ENCODE results near the gene MRPS7. TPM values are rescaled to one million over a fixed set of nuclear protein-coding genes. Genes with fewer than 3 reads are reported as not detected.
A peak's percentile ranks its signal among the peaks of the same experiment; 100 is the strongest.
"Not testable (repeated sequence)": the region's sequence is repeated elsewhere in the genome, so short reads cannot be mapped to it uniquely, and the experiment has no call there.

MRPS7 gene
- total RNA-seq, 3 donors from 2014 or later = 37.0 to 46.5 (median 40.1) TPM

DNA sequence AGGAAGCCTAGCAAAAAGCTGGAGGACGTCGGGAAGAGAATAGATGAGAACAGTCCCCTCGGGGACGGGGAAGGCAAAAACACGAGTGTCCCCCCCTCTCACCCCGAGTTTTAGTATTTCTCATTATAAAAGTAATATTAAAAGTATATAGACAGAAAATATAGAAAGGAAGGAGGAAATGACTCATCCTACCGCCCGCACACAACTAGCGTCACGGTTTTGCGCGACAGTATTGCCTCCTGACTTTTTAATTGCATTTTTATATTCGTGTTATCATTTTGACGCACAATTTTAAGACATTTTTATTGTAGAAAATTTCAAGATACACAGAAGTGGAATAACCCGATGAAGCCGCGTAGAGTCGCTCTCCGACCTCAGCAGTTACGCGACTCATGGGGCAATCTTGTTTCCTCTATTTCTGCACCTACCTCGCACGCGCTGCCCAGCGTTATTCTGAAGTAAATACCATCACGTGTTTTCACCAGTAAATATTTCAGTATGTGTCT is 28.2 kb downstream of the MRPS7 start:
- peak overlapping the region; percentile 69 to 82 (median 71) for H3K4me3 ChIP-seq
- TF ChIP-seq CTCF (IDR thresholded peaks at IDR 0.05) (peak in 1 of 3 donors; percentile 9), POLR2A (IDR thresholded peaks at IDR 0.05) (no peak)
- H3K9me3 ChIP-seq = no peaks in the 10 kb centered on the region
- peak overlapping the region; percentile 92 to 94 for H3K27ac ChIP-seq
- no peaks in the 10 kb centered on the region for H3K36me3 ChIP-seq
- DNase-seq (ENCODE audit: low spot score in 2 of 2) = peak in 1 of 2 donors; percentile 30
- intact Hi-C loops (cut with DNase I; ENCODE audit: low total_unique reads) = no loop called here
- no peaks in the 10 kb centered on the region for H3K4me1 ChIP-seq
- no peaks in the 10 kb centered on the region for H3K27me3 ChIP-seq

GRCh38 chr17:75292810-75293448 is 31.2 kb downstream of the MRPS7 start:
- DNase-seq (ENCODE audit: low spot score in 2 of 2); H3K27ac ChIP-seq; H3K27me3 ChIP-seq; H3K36me3 ChIP-seq; H3K4me3 ChIP-seq; intact Hi-C loops (cut with DNase I; ENCODE audit: low total_unique reads); H3K9me3 ChIP-seq; H3K4me1 ChIP-seq: not testable (repeated sequence)

GRCh38 chr17:75295201-75296158 is 33.8 kb downstream of the MRPS7 start:
- H3K4me3 ChIP-seq = no peak overlapping the region
- H3K4me1 ChIP-seq = no peaks in the 10 kb centered on the region
- no peaks in the 10 kb centered on the region for H3K9me3 ChIP-seq
- no peak for DNase-seq (ENCODE audit: low spot score in 2 of 2)
- TF ChIP-seq CTCF (IDR thresholded peaks at IDR 0.05) (no peak), POLR2AphosphoS5 (IDR thresholded peaks at IDR 0.05) (no peak), POLR2A (IDR thresholded peaks at IDR 0.05) (no peak)
- intact Hi-C loops (cut with DNase I; ENCODE audit: low total_unique reads) = no loop called here
- no peaks in the 10 kb centered on the region for H3K27me3 ChIP-seq
- peak overlapping the region in 1 of 2 donors; percentile 15 for H3K27ac ChIP-seq
- no peaks in the 10 kb centered on the region for H3K36me3 ChIP-seq

DNA sequence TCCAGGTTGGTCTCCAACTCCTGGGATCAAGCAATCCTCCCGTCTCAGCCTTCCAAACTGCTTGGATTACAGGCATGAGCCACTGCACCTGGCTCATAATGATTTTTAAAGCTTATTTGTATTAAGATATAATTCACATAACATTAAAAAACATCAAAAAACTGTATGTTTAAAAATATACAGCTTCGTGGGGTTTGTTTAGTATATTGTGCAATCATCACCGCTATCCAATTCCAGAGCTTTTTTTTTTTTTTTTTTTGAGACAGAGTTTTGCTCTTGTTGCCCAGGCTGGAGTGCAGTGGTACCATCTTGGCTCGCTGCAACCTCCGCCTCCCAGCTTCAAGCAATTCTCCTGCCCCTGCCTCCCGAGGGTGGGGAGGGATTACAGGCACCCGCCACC is 38.6 kb downstream of the MRPS7 start:
- no peaks in the 10 kb centered on the region for H3K4me1 ChIP-seq
- intact Hi-C loops (cut with DNase I; ENCODE audit: low total_unique reads) = no loop called here
- H3K27me3 ChIP-seq = no peaks in the 10 kb centered on the region
- no peak for TF ChIP-seq POLR2AphosphoS5 (IDR thresholded peaks at IDR 0.05)
- no peak for TF ChIP-seq POLR2A (IDR thresholded peaks at IDR 0.05)
- no peak for TF ChIP-seq CTCF (IDR thresholded peaks at IDR 0.05)
- no peaks in the 10 kb centered on the region for H3K9me3 ChIP-seq
- no peak for DNase-seq (ENCODE audit: low spot score in 2 of 2)
- no peak overlapping the region for H3K27ac ChIP-seq
- H3K36me3 ChIP-seq = no peaks in the 10 kb centered on the region
- no peak overlapping the region for H3K4me3 ChIP-seq

DNA sequence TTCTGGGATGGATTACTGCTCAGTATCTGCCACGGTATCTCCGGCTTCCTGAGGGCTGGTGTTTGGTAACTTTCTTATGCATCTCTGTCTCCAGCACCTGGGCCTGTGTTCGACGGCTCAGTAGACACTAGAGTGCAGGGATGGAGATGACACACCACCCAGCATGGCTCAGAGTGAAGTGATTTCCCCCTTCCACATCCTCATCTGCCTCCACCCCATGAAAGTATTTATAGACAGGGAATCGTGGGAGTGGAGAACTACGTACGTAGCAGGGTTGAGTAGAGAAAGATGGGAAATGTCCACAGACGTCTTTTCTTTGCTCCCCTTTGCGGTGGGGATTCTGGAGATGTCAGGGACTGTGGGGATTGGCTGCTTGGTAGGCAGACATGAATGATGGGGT is 39.4 kb downstream of the MRPS7 start:
- no peak for TF ChIP-seq POLR2A (IDR thresholded peaks at IDR 0.05)
- TF ChIP-seq CTCF (IDR thresholded peaks at IDR 0.05) = no peak
- no peak for TF ChIP-seq POLR2AphosphoS5 (IDR thresholded peaks at IDR 0.05)
- no peaks in the 10 kb centered on the region for H3K27me3 ChIP-seq
- no peaks in the 10 kb centered on the region for H3K9me3 ChIP-seq
- intact Hi-C loops (cut with DNase I; ENCODE audit: low total_unique reads) = no loop called here
- no peak for DNase-seq (ENCODE audit: low spot score in 2 of 2)
- no peaks in the 10 kb centered on the region for H3K36me3 ChIP-seq
- H3K27ac ChIP-seq = no peak overlapping the region
- no peak overlapping the region for H3K4me3 ChIP-seq
- H3K4me1 ChIP-seq = no peaks in the 10 kb centered on the region

Measured in breast epithelium (tissue), 4 donors.